GM18499 (cell line): ENCODE measurements around the gene CLEC12A.
"Not testable (repeated sequence)": the region's sequence is repeated elsewhere in the genome, so short reads cannot be mapped to it uniquely, and the experiment has no call there.

ENCODE experiments used
- ATAC-seq: cut with Tn5 transposase; IDR thresholded peaks from one replicate; pipeline ENCODE4 v1.9.1; 2021; ENCODE audit warnings: moderate number of reproducible peaks; ENCODE audit not compliant: insufficient read depth, unreplicated experiment

CLEC12A gene

DNA sequence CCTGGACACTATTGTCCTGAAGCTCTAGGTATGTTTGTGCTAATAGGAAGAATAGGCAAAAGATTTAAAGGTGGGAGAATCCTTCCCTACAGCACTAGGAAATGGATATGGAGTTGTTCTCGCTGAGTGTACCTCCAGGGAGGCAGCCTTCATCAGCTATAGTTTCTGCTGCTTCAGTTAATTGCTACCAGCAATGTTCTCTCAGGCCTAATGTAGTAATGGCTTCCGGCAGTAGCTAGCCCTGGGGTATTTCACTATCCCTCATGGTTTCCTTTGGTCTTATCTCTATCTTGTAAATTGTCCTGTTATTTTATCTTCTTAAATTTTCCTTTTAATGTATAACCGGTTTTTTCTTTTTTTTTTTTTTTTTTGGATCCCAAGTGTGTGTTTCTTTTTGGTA, 9.3 kb upstream of the CLEC12A start:
- ATAC-seq, result no peak

DNA sequence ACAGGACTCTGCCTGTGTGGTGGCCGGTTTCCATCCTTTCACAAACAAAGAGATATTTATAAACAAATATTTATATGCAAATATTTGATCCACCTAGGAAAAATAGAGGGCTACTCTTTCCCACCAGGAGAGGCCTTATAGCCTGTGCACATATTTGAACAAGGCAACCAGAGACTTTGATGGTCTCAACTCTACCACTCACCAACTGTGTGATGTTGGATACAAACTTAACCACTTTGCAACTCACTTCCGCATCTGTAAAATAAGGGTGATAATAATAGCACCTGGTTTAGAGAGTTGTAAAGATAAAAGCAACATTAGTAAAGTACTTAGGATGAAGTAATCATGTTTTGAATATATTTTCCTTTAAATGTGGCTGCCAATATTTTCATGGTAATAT, 1.5 kb upstream of the CLEC12A start:
- no peak for ATAC-seq

DNA sequence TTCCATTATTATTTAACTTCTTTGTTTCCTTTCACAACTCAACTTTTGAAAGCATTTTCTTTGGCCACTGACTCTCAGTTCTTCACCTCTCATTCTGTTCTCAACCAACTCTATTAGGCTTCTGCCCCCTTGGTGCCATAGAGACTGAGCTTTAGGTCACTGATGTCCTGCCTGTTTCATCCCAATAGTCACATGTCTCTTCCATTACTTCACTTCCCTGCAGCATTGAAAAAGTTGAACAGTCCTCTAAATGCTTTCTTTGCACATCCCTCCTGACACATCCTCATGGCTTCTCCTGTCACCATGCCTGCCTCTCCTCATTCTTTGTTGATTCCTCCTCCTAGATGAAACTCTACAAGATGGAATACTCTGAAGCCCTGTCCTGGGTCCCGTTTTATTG, 2.7 kb downstream of the CLEC12A start:
- ATAC-seq, result no peak

DNA sequence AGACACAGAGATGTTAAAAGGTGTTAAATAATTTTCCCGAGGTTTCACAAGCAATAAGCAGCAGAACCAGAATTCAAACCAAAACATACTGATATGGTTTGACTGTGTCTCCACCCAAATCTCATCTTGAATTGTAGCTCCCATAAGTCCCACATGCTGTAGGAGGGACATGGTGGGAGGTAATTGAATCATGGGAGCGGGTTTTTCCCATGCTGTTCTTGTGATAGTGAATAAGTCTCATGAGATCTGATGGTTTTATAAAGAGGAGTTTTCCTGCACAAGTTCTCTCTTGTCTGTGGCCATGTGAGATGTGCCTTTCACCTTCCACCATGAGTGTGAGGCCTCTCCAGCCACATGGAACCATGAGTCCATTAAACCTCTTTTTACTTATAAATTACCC, 3.5 kb downstream of the CLEC12A start:
- ATAC-seq, result not testable (repeated sequence)

- no peak for ATAC-seq
Measured at GRCh38 chr12:9975614-9976013, 4.4 kb downstream of the CLEC12A start.

GRCh38 chr12:9976626-9977025, 5.4 kb downstream of the CLEC12A start:
- ATAC-seq, result not testable (repeated sequence)

- ATAC-seq, result no peak
Measured at GRCh38 chr12:9977916-9978315, 6.7 kb downstream of the CLEC12A start.

DNA sequence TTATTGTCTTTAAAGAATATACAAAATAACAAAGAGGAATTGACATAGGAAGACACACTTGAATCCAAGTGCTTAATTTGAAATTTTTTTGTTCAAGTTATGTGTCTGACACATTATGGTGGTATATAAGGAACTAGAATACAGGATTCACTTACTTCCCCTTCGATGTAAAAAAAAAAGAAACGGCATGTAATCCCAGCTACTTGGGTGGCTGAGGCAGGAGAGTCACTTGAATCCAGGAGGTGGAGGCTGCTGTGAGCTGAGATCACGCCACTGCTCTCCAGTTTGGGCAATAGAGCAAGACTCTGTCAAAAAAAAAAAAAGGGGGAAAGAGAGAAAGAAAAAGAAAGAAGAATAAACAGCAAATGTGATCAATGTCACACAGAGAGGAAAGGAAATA, 8.9 kb downstream of the CLEC12A start:
- ATAC-seq, result no peak

GRCh38 chr12:9991876-9992275, 20.7 kb downstream of the CLEC12A start:
- ATAC-seq, result no peak

DNA sequence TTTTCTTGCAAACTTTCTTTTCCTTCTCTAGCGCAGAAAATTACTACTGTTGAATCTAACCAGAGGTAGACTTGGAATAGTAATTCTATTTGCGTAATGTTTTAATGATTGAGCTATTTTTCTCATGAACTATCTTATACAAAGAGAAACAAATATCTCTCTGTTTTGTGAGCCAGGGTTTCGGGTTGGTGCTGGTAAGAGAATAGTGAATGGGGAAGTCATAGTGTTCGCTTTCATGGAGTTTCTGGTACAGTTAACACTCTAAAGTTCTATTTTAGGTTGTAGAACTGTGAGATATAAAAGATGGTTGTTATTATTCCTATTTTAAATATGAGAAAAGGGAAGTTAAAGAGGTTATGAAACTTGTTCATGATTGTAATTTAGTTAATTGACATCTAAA, 21.1 kb downstream of the CLEC12A start:
- ATAC-seq, result no peak

DNA sequence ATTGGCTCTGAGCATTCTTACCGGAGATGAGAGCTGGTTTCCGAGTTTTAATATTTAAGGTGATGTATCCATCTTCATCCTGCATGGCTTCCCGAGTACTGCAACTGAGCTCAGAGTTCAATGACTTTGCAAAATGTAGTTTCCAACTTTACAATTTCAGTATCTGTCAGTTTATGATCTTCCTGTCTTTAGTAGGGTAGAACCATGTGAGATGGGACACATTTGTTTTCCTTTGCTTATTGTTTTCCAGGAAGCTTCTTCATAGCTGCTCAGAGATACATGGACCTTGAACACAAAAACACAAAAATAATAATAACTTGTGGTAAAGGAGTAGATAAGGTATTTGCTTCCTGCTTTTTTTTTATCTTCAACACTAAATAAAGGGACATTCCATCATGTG, 27.8 kb downstream of the CLEC12A start, which contains the start of gene CLEC1B:
Gene CLEC1B (minus strand): TSS at position 106 of the 400 bp plus-strand sequence. CDS start 21 bp downstream, at position 85.
- no peak for ATAC-seq

DNA sequence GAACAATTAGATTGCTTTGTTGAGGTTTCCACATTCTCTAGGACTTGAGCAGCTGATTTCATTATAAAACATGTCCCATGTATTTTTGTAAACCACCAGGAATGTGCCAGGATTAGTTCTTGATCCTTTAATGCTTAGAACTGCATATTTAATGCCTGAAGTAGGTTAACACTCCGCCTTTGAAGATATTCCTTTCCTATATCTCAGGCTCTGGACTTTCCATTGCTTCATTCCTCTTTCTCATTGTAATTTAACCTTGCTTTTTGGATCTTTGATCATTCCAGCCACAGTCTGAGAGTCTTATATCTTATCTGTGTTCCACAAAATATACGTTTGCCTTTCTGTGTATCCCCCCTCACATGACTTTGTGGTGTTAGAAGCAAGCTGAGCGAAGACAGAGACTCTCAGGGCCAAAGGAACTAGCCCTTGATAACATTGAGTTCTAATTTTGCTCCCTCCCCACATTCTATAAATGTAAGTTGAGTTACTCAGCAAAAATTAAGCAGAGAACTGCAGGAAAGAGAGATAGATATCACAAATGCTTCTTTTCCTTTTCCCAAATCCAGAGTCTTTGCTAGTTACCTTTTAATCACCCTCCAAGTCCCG, 30.1 kb downstream of the CLEC12A start:
- ATAC-seq, result no peak

DNA sequence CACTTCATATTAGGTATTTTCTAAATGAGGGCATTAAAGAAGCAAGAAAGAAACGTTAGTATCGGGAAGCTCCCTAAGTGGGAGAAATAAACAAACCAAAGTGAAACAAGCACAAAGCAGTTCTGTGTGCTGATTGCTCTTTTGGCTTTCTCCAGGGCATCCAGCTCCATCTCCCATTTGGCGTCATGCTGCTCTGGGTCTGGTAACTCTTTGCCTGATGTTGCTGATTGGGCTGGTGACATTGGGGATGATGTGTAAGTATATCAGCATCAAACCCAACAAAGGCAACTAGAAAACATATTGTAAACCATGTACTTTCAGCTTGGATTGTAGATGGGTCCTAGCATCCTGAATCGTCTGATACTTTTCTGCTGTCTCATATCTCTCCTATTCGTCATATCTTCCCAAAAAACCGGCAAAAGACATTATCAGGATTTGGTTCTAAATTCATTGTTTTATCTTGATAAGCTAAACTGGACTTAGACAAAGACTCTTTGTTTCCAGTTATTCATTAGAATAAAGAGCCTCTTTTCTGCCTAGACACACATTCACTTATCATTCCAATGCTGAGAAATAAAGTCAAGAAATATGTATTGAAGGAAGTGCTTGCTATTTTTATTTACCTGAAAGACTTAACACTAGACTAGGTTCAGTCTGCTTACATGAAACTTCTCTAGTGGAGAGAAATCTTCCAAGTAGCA, 41.6 kb downstream of the CLEC12A start:
- ATAC-seq, result no peak

GRCh38 chr12:10015450-10015849, 44.2 kb downstream of the CLEC12A start:
- ATAC-seq, result no peak

DNA sequence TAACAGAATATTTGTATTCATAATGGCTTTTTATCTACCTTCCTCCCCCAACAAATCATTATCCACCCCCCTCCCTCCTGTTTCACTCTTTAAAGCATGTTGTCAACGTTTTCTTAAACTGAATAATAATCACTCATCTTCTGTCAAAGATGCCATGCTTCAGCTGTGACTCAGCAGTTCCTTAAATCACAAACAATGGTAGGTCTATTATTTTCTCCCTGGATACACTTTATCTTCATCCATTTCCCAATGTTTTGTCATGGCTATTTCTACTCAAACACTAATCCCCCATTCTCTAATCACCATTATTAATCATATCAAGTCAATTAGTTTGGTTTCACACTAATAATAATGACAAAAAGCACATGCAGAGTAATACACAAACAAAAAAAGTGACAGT, 45.7 kb downstream of the CLEC12A start:
- ATAC-seq, result no peak

GRCh38 chr12:10018386-10018785, 47.2 kb downstream of the CLEC12A start:
- ATAC-seq, result no peak

GRCh38 chr12:10021342-10021741, 50.1 kb downstream of the CLEC12A start:
- ATAC-seq, result no peak

- ATAC-seq, result no peak
Measured at GRCh38 chr12:10025236-10025635, 54.0 kb downstream of the CLEC12A start.

DNA sequence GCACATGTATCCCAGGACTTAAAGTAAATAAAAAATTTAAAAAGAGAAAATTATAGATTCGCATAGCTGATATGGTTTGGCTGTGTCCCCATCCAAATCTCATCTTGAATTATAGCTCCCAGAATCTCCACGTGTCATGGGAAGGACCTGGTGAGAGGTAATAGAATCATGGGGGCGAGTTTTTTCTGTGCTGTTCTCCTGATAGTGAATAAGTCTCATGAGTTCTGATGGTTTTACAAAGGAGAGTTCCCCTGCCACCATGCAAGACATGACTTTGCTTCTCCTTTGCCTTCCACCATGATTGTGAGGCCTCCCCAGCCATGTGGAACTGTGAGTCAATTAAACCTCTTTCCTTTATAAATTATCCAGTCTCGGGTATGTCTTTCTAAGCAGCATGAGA, 55.5 kb downstream of the CLEC12A start:
- ATAC-seq, result not testable (repeated sequence)

GRCh38 chr12:10027311-10027710, 56.1 kb downstream of the CLEC12A start:
- no peak for ATAC-seq

DNA sequence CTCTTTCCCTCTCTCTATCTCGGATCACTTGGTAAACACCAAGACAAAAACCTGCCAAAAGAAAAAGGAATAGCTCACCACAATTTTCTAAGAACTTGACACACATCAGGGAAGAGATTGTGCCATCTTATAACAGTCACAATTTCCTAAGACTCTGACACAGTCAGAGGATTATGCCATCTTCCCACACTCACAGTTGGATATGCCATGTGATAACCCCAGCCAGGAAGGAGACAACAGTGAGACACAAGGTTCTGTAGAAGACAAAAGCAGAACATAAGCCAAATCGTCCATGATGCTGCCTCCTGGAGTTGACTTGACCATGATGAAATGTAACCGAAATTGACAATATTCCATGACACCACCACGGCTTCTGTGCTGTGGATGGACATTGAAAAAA, 56.5 kb downstream of the CLEC12A start:
- ATAC-seq, result no peak

GRCh38 chr12:10030446-10030845, 59.2 kb downstream of the CLEC12A start, which contains the start of gene CLEC9A:
Gene CLEC9A (plus strand): TSS chr12:10030682. CDS start chr12:10052688, 22,006 bp downstream.
- ATAC-seq, result no peak
